SK-N-MC (cell line): Measurements from ENCODE around the gene RPRML.
A peak's percentile ranks its signal among the peaks of the same experiment; 100 is the strongest.

Experiments used
- DNase-seq: peaks from one replicate; pipeline ENCODE4 v3.0.0-alpha.2; 2011; ENCODE audit warnings: low read depth, low spot score
- H3K27ac ChIP-seq: fragments of 200-600 bp; sonication (generic); 2 replicates; pipeline ENCODE4 v1.5.1; 2016; ENCODE audit warnings: mixed run types
- H3K36me3 ChIP-seq: fragments of 200-600 bp; sonication (generic); 2 replicates; pipeline ENCODE4 v1.6.1; 2017; ENCODE audit warnings: antibody characterized with exemption, low read length, mixed read lengths; ENCODE audit not compliant: insufficient read depth
- H3K4me3 ChIP-seq: fragments of 200-600 bp; sonication (generic); 2 replicates; pipeline ENCODE4 v1.5.1; 2016
- H3K9ac ChIP-seq: fragments of 200-600 bp; sonication (generic); 2 replicates; pipeline ENCODE4 v1.8.0; 2017; ENCODE audit warnings: mixed run types, mixed read lengths; ENCODE audit not compliant: insufficient read length
- H3K9me3 ChIP-seq: fragments of 200-600 bp; sonication (generic); 2 replicates; pipeline ENCODE4 v1.6.1; 2017; ENCODE audit warnings: low read depth, mild to moderate bottlenecking, antibody characterized with exemption, low read length, moderate library complexity, mixed read lengths
- EZH2 ChIP-seq: fragments of 200-600 bp; sonication (generic); IDR thresholded peaks from one replicate; pipeline ENCODE4 v1.6.1; 2017; ENCODE audit warnings: antibody characterized with exemption
- FOXP2 ChIP-seq: optimal IDR thresholded peaks from 2 replicates; pipeline ENCODE3; 2011; ENCODE audit warnings: mild to moderate bottlenecking, moderate library complexity; ENCODE audit not compliant: insufficient read depth; ENCODE audit errors: extremely low read length, control extremely low read depth
- POLR2AphosphoS5 ChIP-seq: IDR thresholded peaks from 2 replicates; pipeline ENCODE4 v1.6.1; 2012; ENCODE audit warnings: mild to moderate bottlenecking, low read depth, low read length, borderline replicate concordance

Gene RPRML

GRCh38 chr17:46943501-46944393, 35.3 kb downstream of the RPRML start:
- TF ChIP-seq EZH2 = no peak
- TF ChIP-seq POLR2AphosphoS5 = peak; percentile 36
- peaks cover 22% of the 10 kb centered on the region; the same call in 1 of the 2 replicates for H3K36me3 ChIP-seq
- no peaks in the 10 kb centered on the region for H3K9me3 ChIP-seq
- H3K27ac ChIP-seq = no peak overlapping the region
- no peak for DNase-seq
- H3K9ac ChIP-seq = no peak overlapping the region
- no peak overlapping the region for H3K4me3 ChIP-seq

- no peak overlapping the region for H3K27ac ChIP-seq
- no peak for TF ChIP-seq FOXP2
- no peak for TF ChIP-seq POLR2AphosphoS5
- no peak for TF ChIP-seq EZH2
- H3K9me3 ChIP-seq = no peaks in the 10 kb centered on the region
- H3K4me3 ChIP-seq = no peak overlapping the region
- H3K36me3 ChIP-seq = peaks cover 28% of the 10 kb centered on the region; the same call in 1 of the 2 replicates
- H3K9ac ChIP-seq = no peak overlapping the region
- DNase-seq = no peak
Measured at GRCh38 chr17:46943218-46943500, 35.9 kb downstream of the RPRML start.

GRCh38 chr17:46942441-46943217, 36.4 kb downstream of the RPRML start:
- H3K9ac ChIP-seq = no peak overlapping the region
- H3K27ac ChIP-seq = no peak overlapping the region
- TF ChIP-seq POLR2AphosphoS5 (peak; percentile 43; the same call in 1 of the 2 replicates), EZH2 (no peak), FOXP2 (no peak)
- DNase-seq = peak; percentile 47
- H3K4me3 ChIP-seq = no peak overlapping the region
- peaks cover 30% of the 10 kb centered on the region; the same call in 1 of the 2 replicates for H3K36me3 ChIP-seq
- H3K9me3 ChIP-seq = no peaks in the 10 kb centered on the region

GRCh38 chr17:46940692-46941404, 38.2 kb downstream of the RPRML start:
- peak; percentile 39 for DNase-seq
- H3K27ac ChIP-seq = peak overlapping the region; percentile 76
- H3K9me3 ChIP-seq = no peaks in the 10 kb centered on the region
- H3K36me3 ChIP-seq = peaks cover 38% of the 10 kb centered on the region; the same call in 1 of the 2 replicates
- H3K4me3 ChIP-seq = no peak overlapping the region
- no peak overlapping the region for H3K9ac ChIP-seq
- TF ChIP-seq POLR2AphosphoS5 (0 out of 2 replicates have a peak, but pooled peaks have one; percentile 23), EZH2 (no peak)

- Histone ChIP-seq H3K9ac (no peak overlapping the region), H3K27ac (no peak overlapping the region), H3K4me3 (no peak overlapping the region), H3K9me3 (no peaks in the 10 kb centered on the region), H3K36me3 (peaks cover 84% of the 10 kb centered on the region)
- TF ChIP-seq FOXP2 = no peak
- TF ChIP-seq POLR2AphosphoS5 = no peak
- TF ChIP-seq EZH2 = no peak
- no peak for DNase-seq
Measured at GRCh38 chr17:46935658-46936266, 43.3 kb downstream of the RPRML start.

- no peak for TF ChIP-seq POLR2AphosphoS5
- Histone ChIP-seq H3K9ac (no peak overlapping the region), H3K36me3 (peaks cover 63% of the 10 kb centered on the region), H3K27ac (no peak overlapping the region), H3K4me3 (no peak overlapping the region), H3K9me3 (no peaks in the 10 kb centered on the region)
- no peak for DNase-seq
Measured at GRCh38 chr17:46931596-46931995, 47.5 kb downstream of the RPRML start.

- Histone ChIP-seq H3K36me3 (peaks cover 52% of the 10 kb centered on the region), H3K9me3 (no peaks in the 10 kb centered on the region), H3K4me3 (no peak overlapping the region), H3K27ac (no peak overlapping the region), H3K9ac (no peak overlapping the region)
- no peak for DNase-seq
- TF ChIP-seq FOXP2 (no peak), POLR2AphosphoS5 (no peak)
Measured at GRCh38 chr17:46930051-46930450, 49.0 kb downstream of the RPRML start.

GRCh38 chr17:46929413-46929812, 49.6 kb downstream of the RPRML start:
- no peak overlapping the region for H3K27ac ChIP-seq
- H3K9me3 ChIP-seq = no peaks in the 10 kb centered on the region
- H3K4me3 ChIP-seq = no peak overlapping the region
- H3K36me3 ChIP-seq = peaks cover 46% of the 10 kb centered on the region
- TF ChIP-seq POLR2AphosphoS5 (no peak), FOXP2 (no peak), EZH2 (no peak)
- no peak for DNase-seq
- no peak overlapping the region for H3K9ac ChIP-seq
